ENCODE measurements around the gene TBC1D5. TPM values are rescaled to one million over a fixed set of nuclear protein-coding genes. Genes with fewer than 3 reads are reported as not detected.
A peak's percentile ranks its signal among the peaks of the same experiment; 100 is the strongest.

TBC1D5 gene
- total and polyA plus RNA-seq, 8 donors = 47.4 to 74.8 (median 55.3) TPM

- intact Hi-C loops (cut with DNase I) = no loop called here
- Histone ChIP-seq H3K4me3 (no peak overlapping the region), H3K36me3 (no peaks in the 10 kb centered on the region), H3K27ac (no peak overlapping the region), H3K4me1 (no peaks in the 10 kb centered on the region), H3K27me3 (no peaks in the 10 kb centered on the region), H3K9me3 (no peaks in the 10 kb centered on the region)
- no peak for TF ChIP-seq CTCF (IDR thresholded peaks at IDR 0.05)
- peak in 2 of 4 donors; percentile 27 to 46 for DNase-seq
- ATAC-seq = no peak
Measured at GRCh38 chr3:17136136-17136721, 606.2 kb downstream of the TBC1D5 start.

GRCh38 chr3:17135696-17136095, 606.7 kb downstream of the TBC1D5 start:
- intact Hi-C loops (cut with DNase I) = no loop called here
- no peak for TF ChIP-seq CTCF (IDR thresholded peaks at IDR 0.05)
- ATAC-seq (no peak), DNase-seq (no peak)
- Histone ChIP-seq H3K27me3 (no peaks in the 10 kb centered on the region), H3K9me3 (no peaks in the 10 kb centered on the region), H3K27ac (no peak overlapping the region), H3K4me1 (no peaks in the 10 kb centered on the region), H3K36me3 (no peaks in the 10 kb centered on the region), H3K4me3 (no peak overlapping the region)

- no peak for ATAC-seq
- intact Hi-C loops (cut with DNase I) = no loop called here
- H3K4me3 ChIP-seq = no peak overlapping the region
- no peaks in the 10 kb centered on the region for H3K36me3 ChIP-seq
- H3K27ac ChIP-seq = no peak overlapping the region
- no peak for DNase-seq
- no peaks in the 10 kb centered on the region for H3K4me1 ChIP-seq
- H3K9me3 ChIP-seq = no peaks in the 10 kb centered on the region
- H3K27me3 ChIP-seq = no peaks in the 10 kb centered on the region
- TF ChIP-seq CTCF (IDR thresholded peaks at IDR 0.05) = no peak
Measured at GRCh38 chr3:17133632-17134545, 608.5 kb downstream of the TBC1D5 start.

- TF ChIP-seq CTCF (IDR thresholded peaks at IDR 0.05) = no peak
- no peaks in the 10 kb centered on the region for H3K9me3 ChIP-seq
- no peak for ATAC-seq
Measured at GRCh38 chr3:17132286-17133115, 609.9 kb downstream of the TBC1D5 start.

GRCh38 chr3:17130956-17131355, 611.5 kb downstream of the TBC1D5 start:
- H3K36me3 ChIP-seq = no peaks in the 10 kb centered on the region
- H3K27ac ChIP-seq = no peak overlapping the region
- no peaks in the 10 kb centered on the region for H3K4me1 ChIP-seq
- H3K4me3 ChIP-seq = no peak overlapping the region
- intact Hi-C loops (cut with DNase I) = no loop called here
- no peaks in the 10 kb centered on the region for H3K9me3 ChIP-seq
- TF ChIP-seq CTCF (IDR thresholded peaks at IDR 0.05) = no peak
- H3K27me3 ChIP-seq = no peaks in the 10 kb centered on the region
- ATAC-seq (no peak), DNase-seq (no peak)

More at GRCh38 chr3:17132286-17133115, 609.9 kb downstream of the TBC1D5 start:
- H3K4me3 ChIP-seq = no peak overlapping the region
- H3K36me3 ChIP-seq = no peaks in the 10 kb centered on the region
- no peaks in the 10 kb centered on the region for H3K4me1 ChIP-seq
- no peaks in the 10 kb centered on the region for H3K27me3 ChIP-seq
- intact Hi-C loops (cut with DNase I) = no loop called here
- DNase-seq = no peak
- no peak overlapping the region for H3K27ac ChIP-seq
